Measurements from ENCODE around the gene AP2S1.
"Not testable (repeated sequence)": the region's sequence is repeated elsewhere in the genome, so short reads cannot be mapped to it uniquely, and the experiment has no call there.

AP2S1 gene

GRCh38 chr19:46878613-46879375 lies 28.1 kb upstream of the AP2S1 start:
- Mint-ChIP-seq H3K9me3 (no peaks in the 10 kb centered on the region), H3K27me3 (no peaks in the 10 kb centered on the region), H3K4me1 (peaks cover 9% of the 10 kb centered on the region), H3K4me3 (no peak overlapping the region), H3K27ac (no peak overlapping the region)
- ATAC-seq (no peak), DNase-seq (no peak)

GRCh38 chr19:46875657-46876056 lies 25.0 kb upstream of the AP2S1 start:
- H3K4me3 Mint-ChIP-seq, result no peak overlapping the region
- no peak for DNase-seq
- H3K27ac Mint-ChIP-seq, result no peak overlapping the region
- H3K27me3 Mint-ChIP-seq, result no peaks in the 10 kb centered on the region
- peaks cover 9% of the 10 kb centered on the region for H3K4me1 Mint-ChIP-seq
- no peaks in the 10 kb centered on the region for H3K9me3 Mint-ChIP-seq
- no peak for ATAC-seq

DNA sequence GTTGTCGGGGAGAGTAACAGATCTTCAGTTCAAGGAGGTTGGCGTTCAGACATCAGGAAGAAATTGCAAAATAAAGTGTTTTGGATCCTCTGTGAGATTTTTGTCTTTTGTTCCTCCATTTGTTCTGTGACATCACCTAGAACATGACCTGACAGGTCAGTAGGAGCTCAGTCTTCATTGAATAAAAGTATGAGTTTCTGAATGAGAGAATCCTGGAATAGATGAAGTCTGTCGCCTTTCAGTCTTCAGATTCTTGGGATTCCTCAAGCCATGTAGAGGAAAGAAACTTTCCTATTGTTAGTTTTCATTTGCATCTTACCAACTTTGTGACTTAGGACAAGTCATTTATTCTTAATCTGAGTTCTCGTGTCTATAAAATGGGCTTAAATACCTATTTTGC lies 24.6 kb upstream of the AP2S1 start:
- no peaks in the 10 kb centered on the region for H3K27me3 Mint-ChIP-seq
- H3K27ac Mint-ChIP-seq, result no peak overlapping the region
- no peak for ATAC-seq
- no peak for DNase-seq
- H3K4me1 Mint-ChIP-seq, result peaks cover 9% of the 10 kb centered on the region
- H3K4me3 Mint-ChIP-seq, result no peak overlapping the region
- no peaks in the 10 kb centered on the region for H3K9me3 Mint-ChIP-seq

- Mint-ChIP-seq H3K27me3 (no peaks in the 10 kb centered on the region), H3K27ac (no peak overlapping the region), H3K4me3 (no peak overlapping the region), H3K4me1 (peaks cover 7% of the 10 kb centered on the region), H3K9me3 (no peaks in the 10 kb centered on the region)
- ATAC-seq (no peak), DNase-seq (no peak)
These were observed 22.3 kb upstream of the AP2S1 start for GRCh38 chr19:46872967-46873366.

- not testable (repeated sequence) for H3K27me3 Mint-ChIP-seq, DNase-seq, H3K27ac Mint-ChIP-seq, H3K9me3 Mint-ChIP-seq, ATAC-seq, H3K4me3 Mint-ChIP-seq
- H3K4me1 Mint-ChIP-seq, result peaks cover 24% of the 10 kb centered on the region
These were observed 20.5 kb upstream of the AP2S1 start for GRCh38 chr19:46871173-46871572.

GRCh38 chr19:46868025-46868802 lies 17.6 kb upstream of the AP2S1 start:
- H3K4me3 Mint-ChIP-seq, result no peak overlapping the region
- no peaks in the 10 kb centered on the region for H3K27me3 Mint-ChIP-seq
- peaks cover 36% of the 10 kb centered on the region for H3K4me1 Mint-ChIP-seq
- no peak overlapping the region for H3K27ac Mint-ChIP-seq
- H3K9me3 Mint-ChIP-seq, result no peaks in the 10 kb centered on the region
- DNase-seq (no peak), ATAC-seq (no peak)

DNA sequence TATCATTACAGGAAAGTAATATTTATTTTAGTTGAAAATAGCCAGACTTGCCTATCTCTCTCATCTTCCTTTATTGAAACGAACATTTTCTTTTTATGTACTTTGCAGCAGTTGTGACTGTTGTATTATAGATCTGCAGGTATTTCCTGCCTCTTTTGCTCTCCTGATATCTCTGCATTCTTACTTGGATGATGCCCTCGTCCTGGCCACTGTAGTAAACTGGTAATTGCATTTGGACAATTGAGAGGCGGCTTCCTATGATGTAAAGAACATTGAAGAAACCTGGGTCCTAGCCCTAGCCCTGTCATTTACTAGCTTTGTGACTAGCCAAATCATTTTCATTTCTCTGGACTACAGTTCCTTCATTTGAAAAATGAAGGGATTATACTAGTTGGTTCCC lies 16.5 kb upstream of the AP2S1 start:
- H3K27me3 Mint-ChIP-seq, result no peaks in the 10 kb centered on the region
- DNase-seq (no peak), ATAC-seq (no peak)
- no peaks in the 10 kb centered on the region for H3K9me3 Mint-ChIP-seq
- no peak overlapping the region for H3K27ac Mint-ChIP-seq
- H3K4me1 Mint-ChIP-seq, result peaks cover 36% of the 10 kb centered on the region
- no peak overlapping the region for H3K4me3 Mint-ChIP-seq

GRCh38 chr19:46866407-46867136 lies 15.9 kb upstream of the AP2S1 start:
- Mint-ChIP-seq H3K27ac (no peak overlapping the region), H3K4me3 (no peak overlapping the region)
- ATAC-seq, result no peak

GRCh38 chr19:46863818-46864629 lies 13.4 kb upstream of the AP2S1 start:
- no peak overlapping the region for H3K27ac Mint-ChIP-seq
- no peaks in the 10 kb centered on the region for H3K27me3 Mint-ChIP-seq
- H3K4me3 Mint-ChIP-seq, result no peak overlapping the region
- H3K9me3 Mint-ChIP-seq, result no peaks in the 10 kb centered on the region
- H3K4me1 Mint-ChIP-seq, result peaks cover 44% of the 10 kb centered on the region
- ATAC-seq, result no peak
- no peak for DNase-seq

More at GRCh38 chr19:46866407-46867136, 15.9 kb upstream of the AP2S1 start:
- Mint-ChIP-seq H3K9me3 (no peaks in the 10 kb centered on the region), H3K4me1 (peaks cover 36% of the 10 kb centered on the region), H3K27me3 (no peaks in the 10 kb centered on the region)
- DNase-seq, result no peak

DNA sequence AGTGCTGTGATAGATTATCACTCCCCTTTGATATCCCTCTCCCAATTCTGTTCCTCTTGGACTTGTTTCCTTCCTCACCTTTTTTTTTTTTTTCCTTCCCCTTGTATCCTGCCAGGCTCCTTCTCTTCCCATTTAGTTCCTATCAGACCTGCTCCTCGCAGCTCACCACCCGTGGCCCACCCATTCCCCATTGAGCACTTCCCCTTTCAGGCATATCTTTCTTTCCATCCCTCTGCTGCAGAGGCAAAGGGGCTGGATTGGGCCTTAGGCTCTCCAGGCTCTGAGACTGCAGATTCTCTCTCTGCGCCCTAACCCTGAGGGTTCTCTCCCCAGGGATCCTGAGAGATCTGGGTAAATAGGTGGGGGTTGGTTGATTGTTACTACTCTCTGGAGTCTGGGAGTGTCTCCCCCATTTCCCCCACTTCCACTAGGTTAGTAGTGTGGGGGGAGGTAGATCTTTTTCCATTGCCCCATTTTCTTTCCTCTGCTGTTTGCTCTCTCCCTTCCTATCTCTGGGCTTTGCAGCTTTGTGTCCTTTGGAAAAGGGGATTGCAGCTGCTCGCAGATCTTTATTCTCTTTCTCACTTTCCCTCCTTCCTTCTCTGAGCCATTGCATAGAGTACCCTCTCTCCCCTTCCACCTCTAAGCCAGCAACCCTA lies 12.5 kb upstream of the AP2S1 start:
- H3K9me3 Mint-ChIP-seq, result no peaks in the 10 kb centered on the region
- DNase-seq (no peak), ATAC-seq (no peak)
- H3K27me3 Mint-ChIP-seq, result no peaks in the 10 kb centered on the region
- no peak overlapping the region for H3K4me3 Mint-ChIP-seq
- peaks cover 38% of the 10 kb centered on the region for H3K4me1 Mint-ChIP-seq
- H3K27ac Mint-ChIP-seq, result no peak overlapping the region

DNA sequence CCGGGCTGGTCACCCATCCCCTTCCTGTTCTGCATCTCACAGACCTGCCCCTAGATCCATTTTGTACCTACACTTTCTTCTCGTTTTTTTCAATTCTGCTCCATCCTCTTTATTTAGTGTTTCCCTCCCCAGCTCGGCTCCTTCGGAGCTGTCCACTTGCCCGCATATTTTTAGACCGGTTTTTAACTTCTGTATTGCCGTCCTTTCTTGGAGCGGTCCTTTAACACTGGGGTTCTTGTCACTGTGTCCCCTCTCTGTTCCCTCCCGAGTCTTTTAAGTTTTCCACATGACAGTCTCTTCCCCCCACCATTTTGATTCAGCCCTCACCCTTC lies 11.8 kb upstream of the AP2S1 start:
- no peaks in the 10 kb centered on the region for H3K27me3 Mint-ChIP-seq
- ATAC-seq (no peak), DNase-seq (no peak)
- no peak overlapping the region for H3K27ac Mint-ChIP-seq
- H3K9me3 Mint-ChIP-seq, result no peaks in the 10 kb centered on the region
- peaks cover 35% of the 10 kb centered on the region for H3K4me1 Mint-ChIP-seq
- no peak overlapping the region for H3K4me3 Mint-ChIP-seq

GRCh38 chr19:46861691-46862502 lies 11.3 kb upstream of the AP2S1 start:
- Mint-ChIP-seq H3K27me3 (no peaks in the 10 kb centered on the region), H3K27ac (no peak overlapping the region), H3K9me3 (no peaks in the 10 kb centered on the region), H3K4me3 (no peak overlapping the region), H3K4me1 (peaks cover 35% of the 10 kb centered on the region)
- no peak for DNase-seq
- no peak for ATAC-seq

DNA sequence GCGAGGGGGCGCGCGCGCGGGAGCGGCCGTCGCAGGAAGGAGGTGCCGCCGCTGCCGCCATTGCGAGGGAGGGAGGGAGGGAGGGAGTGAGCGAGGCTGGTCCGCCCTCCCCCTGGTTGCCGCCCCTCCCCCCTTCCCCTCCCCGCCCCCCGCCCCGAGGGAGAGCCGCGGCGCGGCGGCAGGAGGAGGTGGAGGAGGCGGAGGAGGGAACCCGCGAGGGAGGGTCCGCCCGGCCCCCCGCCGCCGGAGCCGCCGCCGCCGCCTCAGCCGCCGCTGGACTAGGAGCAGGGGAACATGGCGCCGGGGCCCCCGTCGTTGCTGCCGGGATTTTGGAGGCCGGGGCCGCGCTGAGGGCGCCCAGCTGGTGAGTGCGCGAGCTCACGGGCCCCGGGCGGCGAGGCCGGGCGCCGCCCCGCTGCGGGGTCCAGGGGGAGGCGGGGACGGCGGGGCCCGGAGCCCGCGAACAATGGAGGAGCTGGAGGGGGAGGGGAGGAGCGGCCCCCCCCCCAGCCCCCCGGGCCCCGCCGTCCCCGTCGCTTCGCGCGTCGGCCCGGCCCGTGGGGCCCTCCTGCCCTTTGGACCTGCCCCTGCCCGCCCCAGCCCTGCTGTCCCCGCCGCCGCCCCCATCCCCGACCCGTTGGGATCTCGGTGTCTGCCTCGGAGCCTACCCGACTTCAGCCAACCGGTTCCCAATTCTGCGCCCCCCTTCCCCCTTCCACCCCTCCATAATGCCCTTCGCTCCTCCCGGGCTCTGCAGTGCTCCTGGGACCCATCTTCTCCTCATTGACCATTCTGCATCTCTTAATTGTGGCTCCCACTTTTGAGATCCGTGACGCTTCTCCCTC lies 10.4 kb upstream of the AP2S1 start, which contains the start of gene ARHGAP35:
Gene ARHGAP35, plus strand, starts transcription at position 152 of the 845 bp plus-strand sequence. CDS start 57,679 bp downstream, outside the sequence.
- Mint-ChIP-seq H3K4me1 (peaks cover 35% of the 10 kb centered on the region), H3K27me3 (no peaks in the 10 kb centered on the region), H3K9me3 (no peaks in the 10 kb centered on the region), H3K4me3 (peak within 1 kb of the TSS; percentile 89 to 92), H3K27ac (peak within 1 kb of the TSS; percentile 96 to 98)
- peak; percentile 3 for ATAC-seq
- DNase-seq, result peak in 1 of 2 donors; percentile 13

All from stimulated activated naive CD8-positive, alpha-beta T cell treated with anti-CD3 and anti-CD28 coated beads, Interleukin-15, amount 100 ng/mL, for 72 hours (primary cell).